K562 treated with DMSO at 1 percent for 4 hours (cell line): ENCODE results near the gene CHIT1. TPM values are rescaled to one million over a fixed set of nuclear protein-coding genes. Genes with fewer than 3 reads are reported as not detected.

ENCODE experiments used
- total RNA-seq: library from RNA; unstranded; fragments of 300-600 nt; gene quantifications from 2 replicates; pipeline ENCODE4 v1.2.3, GENCODE V29; 2022; ENCODE audit not compliant: insufficient read depth

The CHIT1 gene
- total RNA-seq = not detected in 2 replicates

DNA sequence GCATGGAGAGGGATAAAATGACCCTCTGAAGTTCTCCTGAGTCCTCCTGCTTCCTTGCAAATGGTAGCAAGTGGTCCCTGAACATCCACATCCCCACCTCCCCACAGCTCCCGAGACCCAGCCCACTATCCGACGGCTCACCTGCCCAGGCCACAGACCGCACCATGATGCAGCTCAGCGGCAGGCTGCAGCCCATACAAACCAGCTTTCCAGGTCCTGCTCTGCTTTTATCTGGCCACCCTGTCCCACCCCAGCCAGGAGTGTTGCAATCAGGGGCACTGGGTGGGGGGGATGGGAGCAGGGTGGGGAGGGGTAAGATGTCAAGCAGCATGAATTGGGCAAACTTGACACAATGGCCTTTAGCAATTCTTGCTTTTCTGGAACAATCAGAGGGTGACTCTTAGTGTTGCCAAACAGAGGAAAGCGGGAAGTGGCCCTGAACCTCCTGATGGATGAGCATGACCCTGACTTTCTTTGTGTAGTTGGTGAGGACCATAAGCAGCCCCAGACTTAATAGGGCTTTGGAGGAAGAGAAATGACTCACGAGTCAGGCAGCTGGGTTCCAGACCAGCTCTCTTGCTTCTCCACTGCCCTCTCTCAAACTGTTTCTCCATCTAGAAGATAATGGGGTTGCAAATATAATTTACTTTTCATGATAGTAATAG is at the start of gene CHIT1:
TSS of gene CHIT1 (minus strand) at position 203 of the 665 bp plus-strand sequence. CDS start at position 166, 37 bp downstream.

DNA sequence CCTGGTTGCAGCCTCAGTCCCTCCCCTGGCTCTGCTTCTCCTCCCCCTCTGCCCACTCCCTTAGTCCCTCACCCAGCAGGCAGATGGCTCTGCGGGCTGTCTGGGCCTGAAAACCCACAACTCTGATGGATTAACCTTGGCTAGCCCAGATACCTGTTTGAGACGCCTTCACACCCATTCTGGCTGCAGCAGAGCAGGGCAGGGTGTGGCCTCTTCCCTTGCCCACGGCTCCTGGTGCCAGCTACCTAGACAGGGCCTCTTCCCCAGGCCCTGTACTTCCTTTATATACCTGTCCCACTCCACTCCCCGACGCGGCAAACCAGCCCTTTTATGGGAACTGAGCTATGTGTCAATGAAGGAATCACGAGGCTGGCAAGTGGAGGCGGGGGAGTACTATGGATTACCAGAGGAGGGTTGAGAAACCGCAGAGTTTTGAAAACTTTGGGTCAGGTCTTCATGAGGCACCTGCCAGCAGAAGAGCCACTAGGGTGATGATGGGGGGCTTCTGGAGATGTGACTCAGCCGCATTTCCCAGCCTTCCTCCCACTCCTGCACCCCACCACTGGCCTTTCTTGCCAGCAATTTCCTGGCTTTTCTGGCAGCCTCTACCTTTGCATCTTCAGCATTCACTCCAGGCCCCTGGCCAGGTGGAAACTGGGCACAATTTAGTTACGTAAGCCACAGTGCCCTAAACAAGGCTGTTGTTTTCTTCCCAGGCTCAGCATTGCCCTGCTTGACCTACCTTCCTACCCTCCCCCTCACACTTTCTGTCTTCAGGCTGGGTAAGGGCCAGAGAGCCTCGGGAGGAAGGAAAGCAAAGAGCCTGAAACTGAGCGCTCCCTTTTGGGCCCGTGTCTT is 42.8 kb downstream of the CHIT1 start, which contains the start of gene CHI3L1:
TSS of gene CHI3L1 (minus strand) at position 259 of the 858 bp plus-strand sequence. CDS start at position 178, 81 bp downstream.

DNA sequence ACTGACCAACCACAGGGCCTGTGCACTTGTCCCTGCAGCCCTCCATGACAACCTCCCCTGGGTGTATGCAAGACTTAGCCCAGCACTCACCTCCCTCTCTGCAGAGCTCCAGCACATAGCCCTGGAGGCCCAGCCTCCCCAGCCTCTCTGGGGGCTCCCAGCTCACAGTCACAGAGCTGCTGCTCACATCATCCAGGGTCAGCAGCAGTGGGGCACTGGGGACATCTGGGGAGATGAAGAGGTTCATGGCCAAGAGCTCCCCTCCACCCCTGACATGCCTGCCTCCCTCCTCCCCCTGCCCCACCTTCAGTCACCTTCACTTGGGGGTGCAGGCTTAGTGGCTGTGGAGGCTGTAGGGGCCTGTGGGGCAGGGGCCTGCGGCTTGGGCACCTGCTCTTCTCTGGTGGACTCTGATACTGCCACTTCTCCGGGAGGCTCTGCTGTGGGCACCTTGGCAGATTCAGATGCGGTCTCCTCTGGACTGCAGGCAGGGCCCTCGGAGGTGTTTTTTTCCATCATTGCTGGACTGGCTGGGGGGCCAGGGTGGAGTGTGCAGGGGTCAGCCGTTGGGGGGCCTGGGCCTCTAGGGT is 54.1 kb downstream of the CHIT1 start, which contains the start of gene MYBPH:
TSS of gene MYBPH (minus strand) at position 590 of the 590 bp plus-strand sequence. CDS start at position 519, 71 bp downstream.

Other genes with a start within 250 kb of the CHIT1 start
- 68.4 and 76.7 TPM in 2 replicates for gene TMEM183A, start 222.3 kb downstream of the CHIT1 start, total RNA-seq
- gene PPFIA4, start 203.2 kb downstream of the CHIT1 start, total RNA-seq = 1.2 and 3.1 TPM in 2 replicates
- gene MYOG, start 143.7 kb downstream of the CHIT1 start, total RNA-seq = not detected in 2 replicates
- gene ADORA1, start 101.9 kb downstream of the CHIT1 start, total RNA-seq = not detected in 2 replicates
- gene MYBPH, start 53.8 kb downstream of the CHIT1 start, total RNA-seq = not detected in 2 replicates
- gene CHI3L1, start 43.0 kb downstream of the CHIT1 start, total RNA-seq = 0.75 TPM in 1 of 2 replicates, not detected in the other
- gene BTG2, start 75.8 kb upstream of the CHIT1 start, total RNA-seq = 11.5 and 11.8 TPM in 2 replicates
- not detected in 2 replicates for gene FMOD, start 121.4 kb upstream of the CHIT1 start, total RNA-seq
- not detected in 2 replicates for gene PRELP, start 246.1 kb upstream of the CHIT1 start, total RNA-seq